ENCODE measurements around the gene RSPH10B2. TPM values are rescaled to one million over a fixed set of nuclear protein-coding genes. Genes with fewer than 3 reads are reported as not detected.
"Not testable (repeated sequence)": the region's sequence is repeated elsewhere in the genome, so short reads cannot be mapped to it uniquely, and the experiment has no call there.

Gene RSPH10B2
- total and polyA plus RNA-seq, 8 donors = 0.06 to 0.37 TPM; not detected in 6

DNA sequence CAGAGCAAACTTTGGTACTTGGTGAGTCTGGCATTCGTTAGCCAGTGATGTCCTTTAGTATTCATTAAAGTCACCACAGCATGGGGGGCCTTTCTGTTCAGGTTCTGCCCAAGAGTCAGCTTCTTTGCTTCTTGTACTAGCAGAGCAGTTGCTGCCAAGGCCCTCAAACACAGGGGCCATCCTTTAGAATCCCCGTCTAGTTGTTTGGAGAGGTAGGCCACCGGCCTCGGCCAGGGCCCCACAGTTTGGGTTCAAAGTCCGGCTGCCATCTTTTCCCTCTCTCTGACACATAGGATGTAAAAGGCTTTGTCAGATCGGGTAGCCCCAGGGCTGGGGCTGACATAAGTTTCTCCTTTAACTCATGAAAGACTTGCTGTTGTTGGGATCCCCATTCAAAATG is 89.8 kb downstream of the RSPH10B2 start:
- DNase-seq; H3K4me3 ChIP-seq; ATAC-seq; H3K36me3 ChIP-seq; intact Hi-C loops (cut with DNase I); FAIRE-seq; H3K4me1 ChIP-seq; H3K9me3 ChIP-seq; H3K27ac ChIP-seq: not testable (repeated sequence)
- WGBS, 2 donors = 29 to 40% methylated on average over 6 of the region's 6 CpGs
- peaks cover 0 to 10% (median 0%) of the 10 kb centered on the region in 4 donors for H3K27me3 ChIP-seq

DNA sequence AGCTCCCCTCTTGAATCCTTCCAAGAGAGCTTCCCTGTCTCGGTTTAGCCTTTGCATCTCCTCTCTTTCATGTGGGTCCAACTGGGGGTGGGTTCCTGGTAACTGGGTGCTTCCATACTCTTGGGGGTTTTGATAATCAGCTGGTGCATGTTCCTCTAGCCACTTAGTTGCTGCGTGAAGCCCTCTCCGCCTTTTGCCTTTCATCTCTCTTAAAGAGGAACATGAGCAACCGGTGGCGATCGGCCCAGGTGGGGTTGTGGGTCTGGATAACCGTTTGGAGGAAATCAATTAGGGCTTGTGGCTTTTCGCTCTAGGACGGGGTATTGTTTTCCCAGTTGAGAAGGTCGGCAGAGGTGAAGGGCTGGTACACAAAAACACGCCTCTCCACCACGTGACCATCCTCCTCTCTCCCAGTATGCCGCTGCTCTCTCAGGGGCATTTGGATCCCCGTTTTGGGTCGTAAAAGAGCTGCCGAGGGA is 92.1 kb downstream of the RSPH10B2 start:
- H3K36me3 ChIP-seq; H3K27me3 ChIP-seq; ATAC-seq; DNase-seq; H3K4me1 ChIP-seq; H3K9me3 ChIP-seq; FAIRE-seq; H3K27ac ChIP-seq; H3K4me3 ChIP-seq; intact Hi-C loops (cut with DNase I): not testable (repeated sequence)
- WGBS, 2 donors = 30 to 33% methylated on average over 16 of the region's 16 CpGs

DNA sequence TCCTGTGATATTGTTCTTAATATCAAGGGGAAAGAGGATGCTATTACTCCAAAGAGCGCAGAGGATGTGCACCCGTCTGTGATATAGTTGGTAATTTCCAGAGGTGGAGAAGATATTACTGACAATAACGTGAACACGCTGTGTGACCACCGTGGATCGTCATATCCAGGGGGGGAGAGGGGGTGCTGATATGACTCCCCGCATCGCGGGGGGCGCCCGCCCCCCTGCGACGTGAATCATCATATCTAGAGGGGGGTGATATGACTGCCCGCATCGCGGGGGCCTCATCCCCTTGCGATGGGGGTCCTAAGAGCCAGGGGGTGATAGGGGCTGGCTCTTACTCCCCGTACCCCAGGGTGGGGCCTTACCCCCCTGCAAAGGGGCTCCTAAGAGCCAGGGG is 93.8 kb downstream of the RSPH10B2 start:
- FAIRE-seq; intact Hi-C loops (cut with DNase I); ATAC-seq; DNase-seq; H3K27me3 ChIP-seq; H3K4me3 ChIP-seq; H3K9me3 ChIP-seq; H3K4me1 ChIP-seq; H3K27ac ChIP-seq; H3K36me3 ChIP-seq: not testable (repeated sequence)
- 70 to 82% methylated on average over 14 to 18 of the region's 18 CpGs for WGBS, 2 donors

Other genes starting within 250 kb of the RSPH10B2 start
- gene GRID2IP, start 202.6 kb upstream of the RSPH10B2 start, total RNA-seq = under 1 TPM; 0.47 to 1.00 (median 0.75) TPM
- gene GRID2IP, start 202.6 kb upstream of the RSPH10B2 start, polyA plus RNA-seq = under 1 TPM; 0.47 to 0.57 TPM
- 10 to 100 TPM; 28.4 to 42.1 (median 36.0) TPM for gene ZDHHC4, start 176.6 kb upstream of the RSPH10B2 start, total RNA-seq
- gene ZDHHC4, start 176.6 kb upstream of the RSPH10B2 start, polyA plus RNA-seq = 10 to 100 TPM; 33.1 to 43.4 TPM
- gene INTS15, start 164.1 kb upstream of the RSPH10B2 start, total RNA-seq = 10 to 100 TPM; 12.4 to 18.1 (median 14.1) TPM
- 10 to 100 TPM; 21.1 to 23.0 TPM for gene INTS15, start 164.1 kb upstream of the RSPH10B2 start, polyA plus RNA-seq
- gene ZNF853, start 138.5 kb upstream of the RSPH10B2 start, total RNA-seq = 1 to 10 TPM; 3.6 to 7.8 (median 5.8) TPM
- 1 to 10 TPM; 1.6 to 4.3 TPM for gene ZNF853, start 138.5 kb upstream of the RSPH10B2 start, polyA plus RNA-seq
- gene ZNF316, start 116.8 kb upstream of the RSPH10B2 start, total RNA-seq = 10 to 100 TPM; 12.4 to 21.6 (median 14.5) TPM
- 10 to 100 TPM; 19.6 to 52.6 TPM for gene ZNF316, start 116.8 kb upstream of the RSPH10B2 start, polyA plus RNA-seq
- 10 to 100 TPM in 3 of 6 donors, 1 to 10 TPM in 3; 7.9 to 15.3 (median 10.2) TPM for gene ZNF12, start 47.2 kb upstream of the RSPH10B2 start, total RNA-seq
- 1 to 10 TPM; 5.9 to 7.2 TPM for gene ZNF12, start 47.2 kb upstream of the RSPH10B2 start, polyA plus RNA-seq
- gene CCZ1B, start 72.2 kb downstream of the RSPH10B2 start, total RNA-seq = 10 to 100 TPM; 21.1 to 35.8 (median 24.7) TPM
- gene CCZ1B, start 72.2 kb downstream of the RSPH10B2 start, polyA plus RNA-seq = 10 to 100 TPM; 27.7 to 33.0 TPM